NOMO-1 treated with dmso at 0.1 percent for 144 hours (cell line): Measurements from ENCODE around the gene SLX4IP.

Experiments
- DNase-seq: peaks from one replicate; lab custom pipeline; 2025; ENCODE audit not compliant: unreplicated experiment; lab: John Stamatoyannopoulos, UW

Gene SLX4IP

DNA sequence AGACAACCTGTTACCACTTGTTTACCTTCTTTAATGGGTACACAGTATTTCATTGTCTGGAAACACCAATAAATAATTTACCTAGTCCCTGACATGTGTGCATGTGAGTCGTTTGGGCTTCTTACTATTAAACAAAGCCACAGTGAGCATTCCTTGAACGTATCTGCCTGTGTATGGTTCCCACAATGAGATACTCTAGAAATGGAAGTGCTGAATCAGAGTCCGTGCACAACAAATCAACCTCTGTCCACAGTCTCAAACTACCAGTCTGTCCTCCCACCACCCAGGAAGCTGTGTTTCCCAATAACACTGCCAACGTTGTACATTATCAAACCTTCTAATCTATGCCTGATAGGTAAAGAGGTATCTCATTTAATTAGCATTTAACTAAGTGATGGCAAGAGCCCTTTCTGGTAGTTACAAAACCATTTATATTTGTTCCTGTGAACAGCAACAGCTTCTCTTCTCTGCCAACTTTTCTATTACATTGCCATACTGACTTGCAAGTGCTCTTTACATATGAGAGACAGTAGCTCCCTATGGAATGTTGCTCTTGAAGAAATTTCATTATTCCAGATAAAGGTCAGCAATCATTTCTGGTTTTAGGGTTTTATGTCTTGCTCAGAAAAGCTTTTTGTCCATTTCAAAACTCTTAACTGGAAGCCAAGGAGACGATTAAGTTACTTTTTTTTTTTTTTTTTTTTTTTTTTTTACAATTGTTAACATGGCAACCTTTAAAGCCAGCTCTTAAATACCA, 223.9 kb downstream of the SLX4IP start:
- DNase-seq = no peak

DNA sequence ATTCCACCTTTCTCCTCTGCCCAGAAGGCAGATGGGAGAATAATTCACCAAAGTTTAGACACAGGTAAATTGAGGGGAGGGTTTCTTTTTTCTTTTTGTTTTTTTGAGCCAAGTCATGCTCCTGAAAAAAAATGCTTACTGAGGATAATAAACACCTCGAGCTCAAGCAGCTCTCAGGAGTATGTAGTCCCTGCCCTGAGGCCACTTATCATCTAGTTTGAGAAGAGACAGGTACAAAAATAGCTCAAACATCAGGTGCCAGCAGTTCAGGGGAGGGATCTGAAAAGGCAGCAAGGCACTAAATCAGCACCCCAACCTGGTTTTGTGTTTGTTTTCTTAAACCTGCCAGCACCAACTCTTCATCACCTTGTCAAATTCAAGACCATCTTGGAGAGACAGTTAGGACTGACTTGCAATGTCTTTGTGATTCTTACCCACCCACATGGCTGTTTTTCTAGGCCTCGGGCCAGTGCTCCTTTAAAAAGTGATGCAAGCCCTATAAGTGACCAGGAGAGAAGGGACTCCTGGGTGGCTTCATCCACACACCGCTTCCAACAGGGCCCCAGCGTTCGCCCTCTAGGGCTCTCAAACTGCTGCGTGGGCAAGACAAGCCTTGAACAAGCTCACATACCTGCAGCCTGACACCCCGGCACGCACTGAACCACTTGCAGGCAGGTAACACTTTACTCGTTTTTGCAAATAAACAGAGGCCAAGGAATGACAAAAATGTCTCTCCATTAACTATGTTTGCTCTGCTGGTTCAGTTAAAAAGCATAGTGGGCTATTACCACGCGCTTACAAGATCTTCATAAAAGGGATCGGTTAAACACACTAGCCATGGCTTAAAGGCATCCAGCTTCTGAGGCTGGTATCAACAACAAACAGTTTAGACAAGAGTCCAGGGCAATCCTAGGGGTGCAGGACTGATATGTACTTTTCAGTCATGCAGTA, 224.8 kb downstream of the SLX4IP start:
- no peak for DNase-seq

DNA sequence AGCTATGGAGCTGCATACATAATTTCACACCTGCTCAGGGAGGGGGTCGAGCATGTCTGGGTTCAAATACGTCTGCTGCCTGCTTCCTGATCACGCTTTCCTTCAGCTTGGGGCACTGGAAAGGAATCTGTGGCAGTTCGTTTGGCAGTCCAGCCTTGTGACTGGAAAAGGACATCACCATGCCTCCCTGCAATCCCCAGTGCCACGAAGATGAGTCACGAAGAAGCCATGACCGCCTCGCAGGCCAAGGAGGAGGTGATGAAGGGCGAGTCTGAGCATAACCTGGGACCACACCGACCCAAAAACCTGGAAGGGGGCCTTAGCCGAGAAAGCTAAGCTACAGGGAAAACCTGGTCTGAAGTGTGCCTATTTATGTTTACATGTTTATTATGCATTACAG, 225.6 kb downstream of the SLX4IP start:
- no peak for DNase-seq

DNA sequence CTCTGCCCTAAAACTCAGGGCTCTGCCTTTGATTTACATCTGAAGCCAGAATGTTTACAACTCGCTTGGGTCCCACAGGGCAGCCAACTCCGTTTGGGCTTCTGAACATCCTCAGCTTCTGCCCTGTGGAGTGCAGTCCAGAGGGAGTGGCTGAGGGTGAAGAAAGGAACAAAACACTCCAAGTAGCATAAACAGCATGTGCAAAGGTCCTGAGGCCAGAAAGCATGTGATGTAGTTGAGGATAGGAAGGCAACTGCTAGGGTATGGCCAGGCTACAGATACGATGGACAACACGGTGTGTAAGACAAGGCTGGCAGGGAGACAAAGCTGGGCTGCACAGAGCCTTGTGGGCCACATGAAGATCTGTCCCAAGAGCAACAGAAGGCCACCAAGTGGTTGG, 226.2 kb downstream of the SLX4IP start:
- no peak for DNase-seq

DNA sequence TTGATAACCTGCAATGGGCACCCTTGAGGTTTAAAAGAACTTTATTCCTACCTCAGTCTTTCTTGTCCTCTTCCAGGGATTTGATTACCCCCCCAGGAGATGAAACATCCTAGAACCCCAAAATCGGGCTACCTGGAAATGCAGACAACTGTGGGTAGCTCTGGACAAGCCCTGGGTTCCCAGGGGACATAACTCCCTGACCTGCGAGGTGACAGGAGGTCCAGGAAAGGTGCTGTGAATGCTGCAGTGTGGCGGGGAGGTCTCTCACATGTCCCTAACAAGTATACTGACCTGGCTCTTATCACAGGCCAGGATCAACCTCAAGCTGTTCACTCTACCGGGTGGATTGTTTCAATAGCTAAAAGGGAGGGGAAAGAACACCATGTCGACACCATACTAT, 227.0 kb downstream of the SLX4IP start:
- DNase-seq = no peak

DNA sequence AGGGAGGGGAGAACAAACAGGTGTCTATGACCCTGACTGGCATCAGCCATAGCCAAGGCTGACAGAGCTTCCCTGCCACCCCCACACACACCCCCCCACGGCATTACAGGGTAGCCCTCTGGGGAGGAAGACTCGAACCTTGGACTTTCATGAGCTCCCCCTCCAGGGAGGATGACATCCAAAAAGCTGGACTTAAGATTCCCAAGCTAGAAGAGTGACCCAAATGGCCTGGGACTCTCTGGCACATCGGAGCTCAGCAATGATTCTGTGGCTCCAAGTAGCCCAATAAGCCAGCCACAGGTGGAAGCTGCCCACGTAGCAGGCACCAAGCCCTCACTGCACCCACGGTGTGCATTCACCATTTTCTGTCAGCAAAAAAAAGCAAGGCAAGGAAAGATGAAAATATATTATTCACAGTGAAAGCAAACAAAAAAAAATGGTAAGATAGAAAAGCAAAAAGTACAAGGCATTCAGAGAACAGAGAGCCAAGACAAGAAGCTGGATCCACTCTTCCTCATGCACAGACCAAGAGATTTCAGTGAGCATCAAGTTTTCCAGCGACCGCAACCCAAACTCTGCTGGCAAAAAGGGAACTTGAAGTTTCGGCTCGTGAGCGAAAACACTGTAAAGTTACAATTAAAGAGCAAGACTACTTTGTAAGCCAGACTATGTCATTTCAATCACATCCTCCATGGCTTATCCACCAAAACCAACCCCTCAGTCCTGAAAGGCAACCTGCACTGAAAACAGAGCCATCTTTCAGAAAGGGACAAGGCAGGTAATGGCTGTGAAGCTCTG, 227.8 kb downstream of the SLX4IP start:
- DNase-seq = peak; percentile 63

DNA sequence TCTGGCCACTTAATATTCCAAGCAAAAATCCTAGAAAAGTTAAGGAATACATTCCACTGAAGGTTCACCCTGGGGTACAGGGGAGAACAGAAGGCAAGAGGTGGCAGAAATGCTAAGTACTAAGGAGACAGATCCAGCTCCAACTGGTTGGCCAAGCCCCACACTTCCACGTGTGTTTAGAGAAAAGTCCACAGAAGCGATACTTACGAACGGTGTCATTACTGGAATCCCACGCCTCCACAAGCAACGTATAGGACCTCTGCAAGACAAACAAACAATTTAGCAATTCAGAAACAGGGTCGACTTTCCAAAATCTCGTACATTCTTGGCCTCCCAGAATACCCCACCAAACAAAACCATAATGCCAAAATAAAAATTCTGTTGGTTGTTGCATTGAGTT, 228.7 kb downstream of the SLX4IP start:
- DNase-seq = no peak

DNA sequence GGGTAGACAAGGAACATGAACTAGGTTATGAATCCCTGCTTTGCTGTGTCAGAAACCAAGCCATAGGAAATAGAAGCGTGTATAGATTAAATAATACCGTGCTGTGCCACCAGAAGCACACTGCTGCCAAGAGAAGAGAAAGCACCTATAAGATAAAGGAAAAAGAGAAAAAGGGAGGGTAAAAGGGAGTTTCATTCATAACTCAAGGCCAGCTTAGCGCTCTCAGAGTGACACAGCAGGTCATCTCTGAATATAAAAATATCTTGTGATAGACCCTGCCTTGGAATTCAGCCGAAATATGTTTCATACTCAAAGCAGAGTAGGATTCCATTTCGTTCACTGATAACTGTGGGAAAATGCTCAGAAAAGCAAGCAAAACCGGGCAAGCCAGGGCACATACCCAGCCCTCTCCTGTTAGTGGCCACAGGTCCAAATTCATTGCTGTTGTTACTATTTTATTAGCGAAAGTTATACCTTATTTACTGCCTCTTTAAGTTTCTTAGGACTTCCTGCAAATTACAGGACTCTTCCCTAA, 230.0 kb downstream of the SLX4IP start:
- DNase-seq = no peak

DNA sequence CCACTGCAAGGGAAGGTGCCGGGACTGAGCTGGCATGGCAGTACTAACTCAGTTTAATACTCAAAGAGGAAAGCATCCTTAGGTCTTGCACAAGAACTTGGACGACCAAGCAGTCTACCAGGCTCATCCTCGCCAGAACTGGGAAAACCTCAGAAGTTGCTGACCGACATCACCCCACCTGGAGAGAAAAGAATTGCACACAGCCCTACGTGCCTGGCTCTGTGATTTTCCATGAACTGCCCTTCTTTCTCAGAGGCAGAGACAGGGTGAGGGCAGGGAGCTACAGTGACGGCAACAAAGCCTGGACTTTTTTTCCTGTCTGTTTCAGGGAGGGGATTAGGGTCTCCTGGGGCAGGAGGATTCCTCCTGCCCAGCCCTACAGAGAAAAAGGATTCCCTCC, 230.7 kb downstream of the SLX4IP start:
- no peak for DNase-seq

DNA sequence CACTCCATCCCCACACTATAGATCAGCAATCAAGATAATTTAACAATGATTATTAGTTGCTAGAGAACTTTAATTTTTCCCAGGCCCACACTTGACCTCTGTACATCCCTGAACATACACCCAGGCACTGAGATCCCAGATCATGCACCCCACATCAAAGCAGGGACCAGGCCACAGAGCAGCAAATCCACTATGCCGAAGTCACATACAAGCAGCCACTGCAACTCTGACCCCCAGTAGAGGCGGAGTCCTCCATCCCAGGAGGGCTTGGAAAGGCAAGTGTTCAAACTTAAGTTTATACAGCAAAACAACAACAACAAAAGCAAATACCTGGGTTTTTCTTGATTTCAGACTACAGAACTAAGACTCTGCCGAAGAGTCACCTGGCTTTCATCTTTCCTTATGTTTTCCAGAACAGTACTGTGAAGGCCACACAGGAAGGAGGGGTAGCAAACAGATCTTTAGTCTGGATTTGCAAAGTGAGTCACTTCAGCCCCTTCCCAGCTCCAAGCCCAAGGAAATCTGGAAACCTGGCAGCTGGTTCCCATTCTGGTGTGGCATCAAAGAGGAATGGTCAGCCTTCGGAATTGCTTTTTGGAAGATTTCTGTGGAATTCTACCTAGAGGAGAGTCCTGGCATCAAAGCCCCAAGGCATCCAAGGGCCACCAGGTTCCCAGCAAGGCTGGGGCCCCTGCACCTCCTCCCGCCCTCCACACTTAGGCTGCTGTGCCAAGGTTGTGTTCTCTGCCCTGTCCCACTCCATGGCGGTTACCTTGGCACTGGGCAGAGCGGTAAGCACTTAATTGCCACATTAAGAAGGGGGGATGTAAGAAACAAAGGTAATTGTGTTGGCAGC, 231.3 kb downstream of the SLX4IP start:
- no peak for DNase-seq

DNA sequence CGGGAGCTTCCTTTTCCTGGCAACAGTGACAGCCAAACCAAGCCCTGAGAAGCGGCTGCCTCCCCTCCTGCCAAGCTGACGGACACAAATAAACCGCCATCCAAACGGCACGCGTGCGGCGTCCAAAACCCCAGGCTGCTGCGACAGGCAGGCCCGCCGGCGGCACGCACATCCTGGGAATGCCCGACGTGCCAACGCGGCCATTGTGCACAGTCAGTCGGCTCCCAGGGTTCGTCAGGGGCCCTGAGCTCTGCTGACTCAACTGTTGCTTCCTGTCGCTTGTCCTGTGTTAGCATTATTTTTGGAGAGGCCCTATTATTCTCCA, 231.9 kb downstream of the SLX4IP start:
- no peak for DNase-seq

DNA sequence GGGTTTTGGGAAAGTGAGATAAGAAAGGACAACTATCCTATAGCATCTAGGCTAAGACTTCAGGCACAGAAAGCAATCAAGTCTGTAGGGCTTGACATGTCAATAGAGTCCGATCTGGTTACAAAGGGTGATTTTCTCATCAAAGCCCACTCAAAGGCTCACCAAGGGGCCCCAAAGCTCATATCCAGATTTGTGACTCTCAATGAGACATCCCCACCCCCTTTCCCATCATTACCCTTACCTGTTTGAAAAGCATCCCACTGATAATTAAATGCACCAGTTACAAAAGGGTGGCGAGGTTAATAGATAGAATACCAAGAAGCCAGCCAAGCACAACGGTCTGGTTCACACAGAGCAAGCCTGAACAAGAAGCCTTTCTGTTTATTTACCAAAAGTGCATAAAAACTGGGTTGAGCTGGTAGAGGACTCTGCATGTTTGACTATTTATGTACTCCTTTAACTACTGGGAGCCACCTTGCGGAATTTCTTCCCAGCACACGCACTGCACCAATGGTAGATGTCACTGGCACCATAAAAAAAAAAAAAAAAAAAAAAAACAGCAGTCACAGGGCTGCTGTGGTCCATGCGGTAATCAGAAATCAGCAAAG, 232.6 kb downstream of the SLX4IP start:
- no peak for DNase-seq

DNA sequence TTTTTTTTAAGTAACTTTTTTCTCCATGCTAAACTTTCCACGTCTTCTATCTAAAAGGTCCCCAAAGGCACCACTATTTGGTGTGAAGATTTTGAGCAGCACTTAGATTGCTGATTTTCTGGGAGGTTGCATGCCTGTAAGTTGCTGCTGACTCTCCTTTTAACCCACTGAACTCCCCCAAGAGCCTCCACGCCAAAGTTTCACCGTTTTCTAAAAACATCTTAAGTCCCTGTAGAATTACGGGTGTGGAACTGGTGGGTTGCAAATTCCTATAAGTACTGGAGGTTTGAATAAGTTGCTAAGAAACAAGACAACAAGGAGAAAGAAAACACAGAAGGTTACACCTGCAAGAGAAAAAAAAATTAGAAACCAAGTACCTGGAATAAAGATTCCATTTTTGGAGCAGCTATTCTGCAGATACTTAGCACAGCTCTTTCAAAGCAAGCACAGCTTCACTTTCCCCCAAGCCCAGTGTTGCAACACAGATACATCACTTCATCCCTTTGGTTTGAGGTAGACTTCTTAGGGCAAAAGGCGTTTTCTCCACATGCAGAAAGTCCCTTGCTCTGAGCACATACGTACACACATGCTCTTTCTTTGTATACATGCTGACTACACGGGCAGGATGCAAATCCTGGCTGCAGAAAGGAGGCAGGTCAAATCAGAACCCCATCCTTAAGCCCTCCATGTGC, 233.7 kb downstream of the SLX4IP start:
- no peak for DNase-seq

DNA sequence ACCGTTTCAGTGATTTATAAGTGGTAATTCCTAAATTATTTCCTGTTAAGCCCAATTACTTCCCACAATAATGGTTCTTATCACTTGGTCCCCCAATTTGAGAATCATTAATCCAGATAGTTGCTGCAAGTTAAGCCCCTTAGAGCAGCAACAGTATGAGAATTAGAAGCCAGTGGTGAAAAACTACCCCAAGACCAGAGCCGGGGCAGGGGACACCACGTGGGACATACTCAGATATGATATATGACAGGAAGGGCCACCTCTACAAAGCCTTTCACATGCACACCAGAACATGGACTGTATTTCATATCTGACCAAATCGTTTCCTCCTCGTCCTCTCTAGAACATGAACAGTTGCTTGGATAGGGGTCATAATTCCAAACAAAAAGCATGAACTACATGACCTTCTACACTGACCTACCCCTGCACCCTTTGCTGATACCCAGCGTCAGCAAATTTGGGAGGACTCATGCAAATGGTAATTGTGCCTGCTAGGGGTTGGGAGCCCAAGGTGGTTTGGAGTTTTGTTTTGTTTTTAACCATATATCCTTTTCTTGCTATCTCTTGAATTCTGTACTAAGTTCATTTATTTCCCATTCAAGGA, 234.8 kb downstream of the SLX4IP start:
- DNase-seq = no peak

DNA sequence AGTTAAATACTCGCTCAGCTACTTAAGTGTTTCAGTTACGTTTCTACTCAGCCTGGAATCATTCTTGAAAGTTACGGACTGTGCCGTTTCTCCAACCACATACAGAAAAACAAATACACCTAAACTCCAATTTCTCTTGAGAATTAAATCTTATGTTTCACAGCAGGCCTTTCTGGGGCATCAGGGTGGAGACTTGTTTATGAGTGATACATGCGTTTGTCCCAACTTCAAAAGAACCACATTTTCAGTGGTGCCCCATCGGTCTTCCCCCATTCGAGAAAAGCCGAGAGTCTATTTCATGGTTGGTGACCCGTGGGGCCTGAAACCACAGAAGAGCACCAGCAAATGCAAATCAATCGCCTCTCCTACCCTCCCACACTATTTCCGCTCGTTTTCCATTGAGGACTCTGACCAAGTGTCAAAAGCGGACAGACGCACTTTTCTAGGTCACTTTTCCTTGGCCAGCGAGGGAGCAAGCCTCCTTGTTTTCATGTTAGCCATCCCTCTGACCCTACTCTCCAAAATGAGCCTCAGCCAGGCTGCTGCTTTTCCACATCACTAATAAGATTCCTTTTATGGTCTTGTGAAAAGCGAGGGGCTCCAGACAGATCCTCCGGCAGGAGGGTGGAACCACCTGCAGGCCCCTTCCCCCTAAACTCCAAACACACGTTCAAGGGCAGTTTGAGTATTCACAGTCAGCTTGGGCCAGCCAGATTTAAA, 235.6 kb downstream of the SLX4IP start:
- no peak for DNase-seq

DNA sequence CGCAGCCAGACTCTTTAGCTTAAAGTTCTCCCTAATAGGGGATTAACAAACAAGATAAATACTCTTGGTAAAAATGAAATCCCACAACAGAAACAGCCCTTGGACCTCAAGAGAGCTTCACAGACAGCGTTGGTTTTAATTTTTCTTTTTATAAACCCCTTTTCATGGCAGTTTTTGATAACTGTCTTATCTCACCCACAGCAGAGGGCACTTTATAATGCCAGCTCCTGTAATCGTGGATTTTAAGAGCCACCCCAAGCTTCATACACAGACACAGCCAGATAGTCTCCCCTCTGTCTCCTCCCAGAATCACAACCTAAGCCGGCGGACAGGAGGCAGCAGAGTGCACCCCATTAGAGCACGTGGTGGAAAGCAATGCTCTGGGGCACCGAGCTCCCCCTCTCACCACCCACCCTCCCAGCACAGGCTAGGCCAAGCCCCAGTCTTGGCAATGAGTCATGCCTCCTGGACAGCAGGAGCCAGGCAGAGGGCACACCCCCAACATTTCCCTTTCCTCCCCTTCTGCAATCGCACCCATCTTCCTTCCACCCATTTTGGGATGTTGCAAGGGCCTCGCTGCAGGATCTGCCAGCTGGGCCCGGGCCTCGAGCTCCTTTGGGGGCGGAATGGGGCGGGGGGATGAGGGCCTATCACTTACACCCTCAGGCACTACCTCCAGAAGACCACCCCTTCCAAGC, 236.3 kb downstream of the SLX4IP start:
- peak; percentile 64 for DNase-seq

DNA sequence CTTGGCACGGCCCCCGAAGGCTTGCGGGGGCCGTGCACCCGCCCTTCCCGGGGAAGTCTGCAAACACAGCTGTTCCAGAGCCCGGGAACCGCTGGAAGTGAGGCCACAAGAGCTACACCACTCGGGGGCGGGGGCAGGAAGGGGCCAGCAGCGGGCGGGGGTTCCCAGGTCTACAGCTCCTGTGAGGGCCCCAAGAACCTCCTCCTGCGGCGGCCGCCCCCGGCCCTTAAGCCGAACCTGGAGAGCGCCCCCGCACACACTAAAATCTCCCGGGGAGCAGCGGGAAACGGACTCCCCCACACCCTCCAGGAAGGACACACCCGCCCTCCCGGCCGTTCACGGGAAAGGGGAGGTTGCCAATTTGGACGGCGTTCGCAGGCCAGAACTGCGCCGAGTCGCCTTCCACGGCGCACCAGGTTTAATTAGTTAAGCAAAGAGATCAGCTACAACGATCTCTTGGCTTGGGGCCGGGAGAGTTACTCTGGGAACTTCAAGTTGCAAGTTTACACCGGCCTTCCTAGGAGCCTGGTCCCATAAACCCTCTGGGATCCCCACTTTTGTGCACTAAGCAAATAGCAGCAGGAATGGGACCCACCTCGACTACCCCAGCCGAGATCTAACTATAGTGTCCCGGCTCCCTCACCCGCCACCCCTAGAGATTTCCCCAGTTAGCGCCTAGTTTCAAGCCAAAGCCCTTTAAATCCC, 237.0 kb downstream of the SLX4IP start:
- no peak for DNase-seq
